SHP77 treated with DMSO at 0.1 percent for 48 hours (cell line): ENCODE measurements around the gene AAGAB.
"Not testable (repeated sequence)": the region's sequence is repeated elsewhere in the genome, so short reads cannot be mapped to it uniquely, and the experiment has no call there.

Experiments
- DNase-seq: peaks from one replicate; lab custom pipeline; 2025; lab: John Stamatoyannopoulos, UW

Gene AAGAB

DNA sequence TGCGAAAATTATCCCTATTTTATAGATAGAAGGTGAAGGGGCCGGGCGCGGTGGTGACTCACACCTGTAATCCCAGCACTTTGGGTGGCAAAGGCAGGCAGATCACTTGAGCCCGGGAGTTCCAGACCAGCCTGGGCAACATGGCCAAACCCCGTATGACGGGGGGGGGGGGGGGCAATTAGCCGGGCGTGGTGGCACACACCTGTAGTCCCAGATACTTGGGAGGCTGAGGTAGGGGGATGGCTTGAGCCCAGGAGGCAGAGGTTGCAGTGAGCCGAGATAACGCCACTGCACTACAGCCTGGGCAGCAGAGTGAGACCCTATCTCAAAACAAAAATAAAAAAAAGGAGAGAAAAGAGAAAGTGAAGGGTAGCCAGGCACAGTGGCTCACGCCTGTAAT, 1.4 kb downstream of the AAGAB start:
- no peak for DNase-seq

DNA sequence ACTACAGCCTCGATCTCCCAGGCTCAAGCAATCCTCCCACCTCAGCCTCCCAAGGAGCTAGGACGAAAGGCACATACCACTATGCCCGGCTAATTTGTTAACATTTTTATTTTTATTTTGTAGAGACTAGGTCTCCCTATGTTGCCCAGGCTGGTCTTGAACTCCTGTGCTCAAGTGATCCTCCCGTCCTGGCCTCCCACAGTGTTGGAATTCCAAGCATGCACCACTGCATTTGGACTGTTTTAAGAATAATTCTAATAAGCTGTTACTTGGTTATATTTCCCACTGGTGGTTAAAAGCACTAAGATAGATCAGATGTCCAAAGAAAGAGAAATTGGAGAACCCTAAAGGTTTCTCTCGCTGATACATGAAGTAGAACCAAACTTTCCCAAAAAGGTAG, 3.1 kb downstream of the AAGAB start:
- no peak for DNase-seq

DNA sequence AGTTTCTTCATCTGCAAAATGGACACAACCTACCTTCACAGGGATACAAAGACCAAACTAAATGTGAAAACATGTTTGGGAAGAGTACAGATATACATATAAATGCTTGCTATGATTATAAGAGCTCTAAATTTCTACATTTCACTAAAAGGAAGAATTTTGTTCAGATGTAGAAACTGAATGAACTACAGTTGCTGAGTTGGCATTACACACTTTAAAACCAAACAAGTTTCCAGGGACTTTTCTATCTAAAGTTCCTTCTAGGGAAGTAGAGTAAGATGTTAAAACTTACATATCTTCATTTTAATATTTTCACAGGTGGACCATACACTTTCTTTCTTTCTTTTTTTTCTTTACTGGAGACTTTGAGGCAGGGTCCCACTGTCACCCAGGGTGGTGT, 4.6 kb downstream of the AAGAB start:
- DNase-seq: no peak

DNA sequence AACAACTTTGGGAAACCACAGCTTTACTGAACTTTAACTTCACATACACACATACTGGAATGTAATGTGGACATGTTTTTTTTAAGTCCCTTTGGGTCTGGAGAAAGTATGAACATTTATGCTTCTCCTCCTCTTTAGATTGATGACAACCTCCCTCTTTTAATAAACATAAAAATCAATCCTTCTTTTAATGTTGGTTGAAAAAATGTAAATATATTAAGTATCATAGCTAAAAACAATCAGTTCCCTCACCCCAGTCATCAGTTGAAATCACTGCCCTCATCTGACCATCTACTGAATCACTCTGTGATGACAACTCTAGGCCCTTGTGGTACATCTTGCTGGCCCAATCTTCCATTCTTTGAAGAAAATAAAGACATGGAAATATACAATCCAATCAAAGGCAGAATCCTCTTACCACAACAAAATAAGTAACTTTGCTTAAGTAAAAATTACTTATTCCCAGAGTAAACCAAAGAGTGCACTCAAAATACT, 6.4 kb downstream of the AAGAB start:
- no peak for DNase-seq

DNA sequence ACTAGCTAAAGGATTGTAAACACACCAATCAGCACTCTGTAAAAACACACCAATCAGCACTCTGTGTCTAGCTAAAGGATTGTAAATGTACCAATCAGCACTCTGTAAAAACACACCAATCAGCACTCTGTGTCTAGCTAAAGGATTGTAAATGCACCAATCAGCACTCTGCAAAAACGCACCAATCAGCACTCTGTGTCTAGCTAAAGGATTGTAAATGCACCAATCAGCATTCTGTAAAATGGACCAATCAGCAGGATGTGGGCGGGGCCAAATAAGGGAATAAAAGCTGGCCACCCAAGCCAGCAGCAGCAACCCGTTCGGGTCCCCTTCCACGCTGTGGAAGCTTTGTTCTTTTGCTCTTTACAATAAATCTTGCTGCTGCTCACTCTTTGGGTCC, 7.9 kb downstream of the AAGAB start:
- not testable (repeated sequence) for DNase-seq

DNA sequence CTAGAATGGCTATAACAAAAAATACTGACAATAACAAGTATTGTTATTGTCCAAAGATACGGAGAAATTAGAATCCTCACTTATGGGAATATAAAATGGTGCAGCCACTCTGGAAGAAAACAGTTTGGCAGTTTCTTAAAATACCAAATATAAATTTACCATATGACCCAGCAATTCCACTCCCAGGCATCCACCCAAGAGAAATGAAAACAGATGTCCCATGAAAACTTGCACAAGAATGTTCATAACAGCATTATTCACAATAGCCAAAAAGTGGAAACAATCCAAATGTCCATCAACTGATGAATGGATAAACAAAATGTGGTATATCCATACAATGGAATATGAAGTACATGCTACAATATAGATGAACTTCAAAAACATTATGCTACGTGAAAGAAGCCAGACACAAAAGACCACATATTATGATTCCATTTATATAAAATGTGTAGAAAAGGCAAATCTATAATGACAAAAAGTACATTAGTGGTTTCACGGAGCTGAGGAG, 9.4 kb downstream of the AAGAB start:
- no peak for DNase-seq

DNA sequence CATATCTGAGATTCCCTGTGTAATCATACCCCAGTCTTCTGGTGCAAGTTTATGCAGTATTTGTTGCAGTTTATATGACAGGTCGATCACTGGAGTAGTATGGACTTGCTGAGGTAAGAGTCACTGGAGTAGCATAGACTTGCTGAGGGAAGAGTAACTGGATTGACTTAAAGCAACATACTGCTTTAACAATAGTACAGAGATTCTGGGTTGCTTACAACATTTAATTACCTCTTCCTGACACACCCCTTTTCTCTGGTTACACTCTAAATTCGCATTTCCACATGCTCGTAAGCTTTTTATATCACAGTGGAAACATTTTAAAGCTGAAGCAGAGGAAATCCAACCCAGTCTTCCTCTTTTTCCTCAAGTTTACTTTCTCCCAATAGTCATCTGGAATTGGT, 11.8 kb downstream of the AAGAB start:
- DNase-seq: no peak

DNA sequence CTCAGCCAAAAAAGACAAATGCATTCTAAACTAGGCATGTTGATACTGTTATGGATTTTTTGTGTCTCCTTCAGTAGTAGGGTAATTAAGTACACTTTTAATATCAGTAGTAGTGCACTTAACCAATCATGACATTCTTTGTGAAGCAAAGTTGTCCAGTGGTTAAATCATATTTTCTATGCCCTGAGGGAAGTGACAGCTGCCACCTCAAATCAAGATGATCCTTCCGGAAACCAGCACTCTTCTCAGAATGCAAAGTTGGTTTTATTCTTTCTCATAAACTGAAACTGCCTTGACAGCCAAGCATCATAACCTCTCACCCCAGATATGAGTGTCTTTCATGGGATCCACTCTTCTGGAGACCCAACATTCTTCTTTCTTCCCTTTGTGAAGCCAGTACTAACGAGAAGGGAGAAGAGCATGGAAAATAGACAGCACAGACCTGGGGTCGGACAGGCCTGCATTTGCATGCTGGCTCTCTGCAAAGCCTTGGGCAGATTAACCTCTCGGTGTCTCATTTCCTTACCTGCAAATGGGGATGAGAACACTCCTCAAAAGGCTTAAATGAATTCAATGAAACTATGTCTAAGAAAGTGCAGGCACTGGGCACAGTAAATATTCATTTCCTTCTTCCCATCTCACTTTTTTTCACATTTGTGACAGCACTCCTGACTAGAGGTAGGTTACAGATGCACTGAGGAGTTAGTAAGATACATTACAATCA, 13.2 kb downstream of the AAGAB start:
- no peak for DNase-seq

DNA sequence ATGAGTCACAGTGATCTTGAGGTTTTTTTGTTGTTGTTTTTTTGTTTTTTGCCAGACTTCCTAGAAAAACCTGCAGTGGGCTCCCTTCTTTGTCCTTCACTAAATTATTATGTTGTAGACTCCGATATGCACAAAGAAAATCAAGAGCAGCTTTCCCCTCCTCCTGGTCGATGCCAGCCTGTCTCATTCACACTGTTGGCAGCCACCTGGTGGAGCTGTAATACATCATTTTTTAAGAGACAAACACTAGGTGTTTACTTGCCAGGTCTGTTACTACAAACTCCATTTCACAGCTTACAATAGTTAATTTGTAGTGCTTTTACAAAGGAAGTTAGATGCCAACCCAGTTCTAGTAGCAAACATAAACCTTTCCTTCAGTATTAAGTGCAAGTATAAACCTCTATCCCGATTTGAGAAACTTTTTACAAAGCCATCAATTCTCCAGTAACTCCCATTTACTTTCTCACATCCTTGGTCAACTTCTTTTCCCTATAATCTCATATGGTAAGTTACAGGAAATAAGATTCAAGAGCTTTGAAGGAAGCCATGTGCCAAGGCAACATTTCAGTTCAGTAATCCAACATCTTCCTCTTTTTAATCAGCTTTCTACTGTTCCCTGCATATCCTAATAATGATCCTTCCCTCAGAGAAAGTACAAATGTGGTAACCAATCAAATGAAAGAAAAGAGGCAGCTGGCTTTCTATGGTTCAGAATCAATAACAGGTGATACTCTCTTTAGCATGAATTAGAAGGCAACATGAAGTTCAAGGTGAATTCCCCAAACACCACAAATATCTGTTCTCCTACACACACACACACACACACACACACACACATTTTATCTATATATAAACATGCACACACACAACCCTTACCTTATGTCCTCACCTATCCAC, 14.0 kb downstream of the AAGAB start:
- peak; percentile 19 for DNase-seq

DNA sequence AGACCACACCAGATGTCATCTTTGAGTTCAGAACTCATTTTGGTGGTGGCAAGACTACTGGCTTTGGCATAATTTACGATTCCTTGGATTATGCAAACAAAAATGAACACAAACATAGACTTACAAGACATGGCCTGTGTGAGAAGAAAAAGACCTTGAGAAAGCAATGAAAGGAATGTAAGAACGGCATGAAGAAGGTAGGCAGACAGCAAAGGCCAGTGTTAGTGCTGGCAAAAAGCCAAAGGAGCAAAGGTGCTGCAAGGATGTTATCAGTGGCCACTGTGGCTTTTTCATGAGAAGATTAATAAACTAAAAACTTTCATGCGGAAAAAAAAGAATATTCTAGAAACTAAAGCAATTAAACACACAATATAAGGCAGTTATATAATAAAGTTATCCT, 21.9 kb downstream of the AAGAB start:
- DNase-seq: no peak

DNA sequence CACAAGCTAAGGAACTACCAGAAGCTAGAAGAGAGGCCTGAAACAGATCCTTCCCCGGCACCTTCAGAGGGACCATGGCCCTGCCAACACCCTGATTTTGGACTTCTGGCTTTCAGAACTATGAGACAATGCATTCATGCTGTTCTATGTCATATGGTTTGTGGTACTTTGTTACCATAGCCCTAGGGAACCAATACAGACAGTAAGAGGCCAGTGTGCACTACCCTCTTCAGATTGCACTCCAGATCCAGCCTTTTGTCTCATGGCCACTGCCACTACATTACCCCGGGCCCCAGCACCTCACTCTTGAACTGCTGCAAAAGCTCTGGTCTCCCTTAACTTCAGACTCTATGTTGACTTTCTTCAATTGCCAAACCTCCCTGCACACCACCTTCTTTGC, 24.0 kb downstream of the AAGAB start:
- DNase-seq: no peak

DNA sequence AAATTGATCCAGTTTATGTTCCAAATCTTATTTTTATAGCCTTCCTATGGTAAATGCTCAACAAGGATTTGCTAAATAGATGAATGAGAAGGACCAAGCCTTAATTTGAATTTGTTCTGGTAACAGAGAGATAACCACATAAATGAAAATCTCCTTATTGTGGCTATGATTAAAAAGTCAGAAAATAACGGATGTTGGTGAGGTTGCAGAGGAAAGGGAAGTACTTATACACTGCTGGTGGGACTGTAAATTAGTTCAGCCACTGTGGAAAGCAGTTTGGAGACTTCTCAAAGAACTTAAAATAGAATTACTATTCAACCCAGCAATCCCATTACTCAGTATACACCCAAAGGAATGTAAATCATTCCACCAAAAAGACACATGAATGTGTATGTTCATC, 26.2 kb downstream of the AAGAB start:
- DNase-seq: no peak

DNA sequence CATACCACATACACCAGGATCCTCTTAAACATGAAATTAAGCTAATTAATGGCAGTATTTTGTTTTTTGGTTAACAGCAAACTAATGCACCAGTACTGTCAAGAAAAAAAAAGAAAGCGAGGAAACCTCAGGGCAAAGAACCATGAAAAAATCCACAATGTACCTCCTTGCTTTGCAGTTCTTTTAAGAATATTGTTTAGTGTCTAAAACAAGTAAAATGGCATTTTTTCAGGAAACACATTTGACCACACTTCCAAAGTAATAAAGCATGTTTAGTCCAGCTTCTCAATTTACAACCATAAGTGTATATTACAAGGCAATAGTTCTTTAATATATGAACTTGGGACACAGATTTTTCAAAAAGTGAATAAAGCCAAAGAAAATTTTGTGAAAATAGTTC, 26.6 kb downstream of the AAGAB start:
- DNase-seq: no peak

DNA sequence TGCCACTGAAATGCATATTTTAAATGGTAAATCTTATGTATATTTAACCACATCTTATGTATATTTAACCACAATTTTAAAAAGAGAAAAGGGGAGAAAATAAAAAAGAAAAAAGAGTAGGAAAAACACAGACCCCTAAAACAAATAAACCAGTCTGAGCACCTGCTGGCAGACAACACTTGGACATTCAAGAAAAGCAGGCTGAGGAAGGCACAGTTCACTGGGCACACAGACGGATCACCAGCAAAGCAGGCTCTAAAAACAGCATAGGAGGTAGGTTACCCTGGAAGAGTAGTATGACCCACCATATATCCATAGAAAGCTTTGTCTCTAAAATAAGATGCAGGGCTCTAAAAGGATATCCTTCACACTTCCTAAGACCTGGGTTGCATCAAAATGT, 27.0 kb downstream of the AAGAB start:
- no peak for DNase-seq

DNA sequence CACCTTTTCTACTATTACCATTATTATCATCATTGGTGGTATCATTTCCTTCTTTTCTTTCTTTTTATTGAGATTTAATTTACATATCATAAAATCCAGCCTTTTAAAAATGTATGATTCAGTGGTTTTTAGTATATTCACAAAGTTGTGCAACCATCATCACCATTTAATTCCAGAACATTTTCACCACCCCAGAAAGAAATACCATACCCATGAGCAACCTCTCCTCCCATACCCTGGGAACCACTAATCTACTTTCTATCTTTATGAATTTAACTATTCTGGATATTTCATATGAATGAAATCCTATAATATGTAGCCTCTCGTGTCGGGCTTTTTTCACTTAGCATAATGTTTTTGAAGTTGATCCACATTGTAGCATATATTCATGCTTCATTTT, 29.1 kb downstream of the AAGAB start:
- no peak for DNase-seq

DNA sequence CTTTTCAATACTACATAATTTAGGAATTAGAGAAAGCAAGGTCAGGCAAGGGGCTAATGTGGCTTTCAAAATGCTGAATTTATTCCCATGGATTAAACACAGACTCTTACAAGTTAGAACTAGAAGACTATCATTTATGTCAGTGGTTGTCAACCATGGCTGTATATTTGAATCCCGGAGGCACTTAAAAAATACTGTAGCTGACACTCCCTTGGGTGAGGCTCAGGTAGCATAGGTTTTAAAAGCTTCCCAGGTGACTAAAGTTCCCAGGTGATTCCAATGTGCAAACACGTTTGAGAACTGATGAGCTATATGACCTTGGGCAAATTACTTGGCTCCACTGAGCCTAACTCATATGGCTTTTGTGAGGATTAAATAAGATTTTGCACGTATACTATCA, 29.6 kb downstream of the AAGAB start:
- DNase-seq: no peak

DNA sequence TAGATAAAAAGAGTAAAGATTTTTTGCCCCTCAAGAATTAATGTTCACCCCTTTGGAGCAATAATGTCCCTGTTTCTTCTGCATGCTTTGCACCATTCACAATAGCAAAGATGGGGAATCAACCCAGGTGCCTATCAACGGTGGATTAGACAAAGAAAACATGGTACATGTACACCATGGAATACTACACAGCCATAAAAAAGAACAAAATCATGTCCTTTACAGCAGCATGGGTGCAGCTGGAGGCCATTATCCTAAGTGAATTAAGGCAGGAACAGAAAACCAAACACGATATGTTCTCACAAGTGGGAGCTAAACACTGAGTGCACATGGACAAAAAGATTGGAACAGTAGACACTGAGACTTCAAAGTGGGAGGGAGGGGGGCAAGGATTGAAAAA, 35.2 kb downstream of the AAGAB start:
- no peak for DNase-seq

DNA sequence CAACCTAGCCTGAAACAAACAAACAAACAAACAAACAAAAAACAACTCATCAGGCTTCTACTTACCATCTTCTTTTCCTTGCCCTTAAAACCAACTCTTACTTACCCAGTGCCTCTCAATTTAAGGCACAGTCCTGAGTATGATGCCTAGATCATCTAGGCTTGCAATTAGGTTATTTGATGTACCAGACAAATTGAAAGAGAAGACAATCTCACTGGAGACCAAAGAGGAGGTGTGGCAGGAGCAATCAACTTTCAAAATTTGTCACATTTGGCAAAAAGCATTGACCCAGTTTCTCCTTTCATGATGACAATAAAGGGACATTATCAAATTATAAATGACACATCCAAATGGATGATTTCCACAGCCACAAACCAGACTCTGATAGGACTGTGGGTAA, 36.0 kb downstream of the AAGAB start:
- DNase-seq: no peak

DNA sequence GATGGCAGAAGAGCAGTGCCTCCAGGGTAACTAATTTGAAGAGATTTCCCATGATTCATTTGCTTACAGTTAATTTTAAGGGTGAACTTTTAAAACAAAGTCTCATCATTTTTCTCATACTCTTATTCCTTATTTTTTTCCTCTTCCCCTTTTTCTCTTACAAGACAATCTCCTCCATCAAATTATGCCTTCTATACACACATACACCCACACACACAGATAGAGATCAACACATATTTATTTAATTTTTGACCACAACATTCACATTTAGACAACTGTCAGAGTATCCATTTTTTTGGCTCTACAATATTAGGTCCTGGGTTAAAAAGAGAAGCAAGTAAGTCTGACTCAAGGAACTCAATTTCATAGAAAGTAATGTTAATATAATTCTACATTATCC, 37.6 kb downstream of the AAGAB start:
- DNase-seq: no peak

DNA sequence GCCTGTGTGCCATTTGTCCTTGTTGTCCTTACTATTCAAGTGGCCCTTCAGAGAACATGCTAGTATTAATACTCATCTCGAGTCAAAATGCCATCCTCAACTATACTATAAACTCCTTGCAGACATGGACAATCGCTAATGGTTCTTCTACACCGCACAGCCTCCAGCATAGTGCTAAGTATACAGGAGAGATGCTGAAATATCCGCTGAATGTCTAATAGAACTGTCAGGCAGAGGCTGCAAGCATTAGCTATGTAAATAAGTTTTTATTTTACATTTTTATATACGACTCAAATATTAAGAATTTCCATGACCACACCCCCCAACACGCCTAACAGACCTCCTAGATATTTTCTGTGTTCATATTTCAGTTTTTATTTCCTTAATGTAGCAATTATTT, 39.4 kb downstream of the AAGAB start:
- DNase-seq: no peak

DNA sequence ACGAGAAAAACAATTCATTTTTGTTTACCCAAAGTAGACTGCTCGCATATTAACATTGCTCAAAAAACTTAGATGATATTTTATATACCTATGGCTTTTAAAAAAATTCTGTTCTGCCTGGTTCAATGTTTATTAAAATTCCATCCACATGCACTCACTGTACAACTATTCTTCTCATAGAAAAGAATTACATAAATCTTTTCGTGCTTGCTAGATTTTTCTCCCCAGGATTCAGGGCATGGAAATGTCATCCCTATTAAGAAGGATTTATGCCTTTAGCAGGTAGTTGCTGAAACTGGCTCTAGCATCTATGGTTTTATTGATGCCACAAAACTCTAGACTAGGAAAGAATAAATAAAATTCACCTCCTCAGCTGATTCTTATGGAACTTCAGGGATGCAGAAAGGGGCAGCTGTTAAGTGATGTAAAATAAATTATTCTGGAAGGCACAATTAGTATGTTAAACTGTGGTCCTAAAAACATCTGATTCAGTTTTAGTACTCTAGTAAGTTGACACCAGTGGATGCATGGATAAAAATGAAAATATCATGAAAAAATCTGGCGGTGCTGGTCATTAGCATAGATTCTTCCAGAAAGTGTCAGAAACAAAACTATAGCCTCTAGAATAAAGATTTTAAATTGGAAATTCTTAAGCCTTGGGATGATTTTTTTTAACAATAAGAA, 41.6 kb downstream of the AAGAB start:
- no peak for DNase-seq

DNA sequence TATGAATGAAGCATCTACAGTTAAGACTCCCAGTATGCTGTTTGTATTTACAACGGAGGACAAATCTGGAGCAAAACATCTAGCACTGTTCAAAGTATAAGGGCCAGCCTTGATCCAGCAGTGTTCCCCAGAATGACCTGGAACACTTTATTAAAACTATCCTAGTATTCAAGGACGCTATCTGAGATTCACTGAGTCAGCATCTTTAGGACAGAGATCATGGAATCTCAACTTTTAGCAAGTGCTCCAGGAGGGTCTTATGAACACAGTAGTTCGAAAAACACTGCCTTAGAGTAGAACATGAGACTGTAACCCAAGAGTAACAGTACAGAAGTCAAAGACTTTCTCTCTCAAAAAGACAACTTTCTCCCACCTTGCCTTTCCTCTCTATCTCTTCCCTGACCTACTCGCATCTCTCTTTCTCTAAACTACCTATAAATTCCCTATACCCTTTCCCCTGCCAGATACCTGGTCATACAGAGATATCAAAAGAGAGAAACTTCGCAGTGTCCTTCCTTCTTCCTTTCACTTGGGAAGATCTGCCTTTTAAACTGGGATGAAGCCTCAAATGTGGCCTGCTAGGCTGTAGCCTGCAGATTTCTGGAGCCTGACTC, 43.8 kb downstream of the AAGAB start:
- no peak for DNase-seq
